CD8-positive, alpha-beta memory T cell (primary cell): ENCODE data around the gene ALDH1A1. TPM values are rescaled to one million over a fixed set of nuclear protein-coding genes. Genes with fewer than 3 reads are reported as not detected.

Experiments used
- CTCF ChIA-PET: fragments of 350-600 bp; sonication (Branson Sonifier 250); formaldehyde crosslinking; loops from one replicate; lab custom pipeline; 2021; ENCODE audit warnings: antibody characterized with exemption; lab: Charles Lee
- POLR2A ChIA-PET: fragments of 350-600 bp; sonication (Branson Sonifier 250); formaldehyde crosslinking; loops from one replicate; lab custom pipeline; 2021; ENCODE audit warnings: antibody characterized with exemption; lab: Charles Lee
- DNase-seq, 5 donors: peaks; one replicate each; pipeline versions ENCODE4 v3.0.0 to v3.0.0-alpha.2; 2020 to 2022; ENCODE audit warnings: mixed read lengths in 1 of 5
- H3K27ac ChIP-seq: one replicate; pipeline ENCODE4 v1.7.0; 2013; ENCODE audit warnings: low read depth, mild to moderate bottlenecking, low read length, moderate library complexity
- H3K27me3 ChIP-seq: 2 replicates; pipeline ENCODE4 v1.7.0; 2013; ENCODE audit warnings: low read length, mild to moderate bottlenecking; ENCODE audit not compliant: insufficient read depth, poor library complexity, severe bottlenecking
- H3K36me3 ChIP-seq: 2 replicates; pipeline ENCODE4 v1.7.0; 2013; ENCODE audit warnings: mild to moderate bottlenecking, low read length, moderate library complexity; ENCODE audit not compliant: insufficient read depth
- H3K4me1 ChIP-seq: 2 replicates; pipeline ENCODE4 v1.7.0; 2013; ENCODE audit warnings: mild to moderate bottlenecking, low read length, moderate library complexity; ENCODE audit not compliant: insufficient read depth
- H3K4me3 ChIP-seq: 2 replicates; pipeline ENCODE4 v1.7.0; 2013; ENCODE audit warnings: mild to moderate bottlenecking, low read length
- H3K9me3 ChIP-seq: 2 replicates; pipeline ENCODE4 v1.7.0; 2013; ENCODE audit warnings: mild to moderate bottlenecking, low read length
- H3K27ac Mint-ChIP-seq, 8 donors: one replicate each; pipeline ENCODE4 v1.8.0; 2020 to 2021; ENCODE audit warnings: mixed read lengths in 8 of 8, mild to moderate bottlenecking in 6 of 8, inconsistent platforms in 3 of 8, moderate library complexity in 3 of 8
- H3K27me3 Mint-ChIP-seq, 2 donors: one replicate each; pipeline ENCODE4 v1.8.0; 2020 to 2021; ENCODE audit warnings: mixed read lengths in 2 of 2, mild to moderate bottlenecking in 1 of 2, moderate library complexity in 1 of 2
- H3K36me3 Mint-ChIP-seq, 3 donors: one replicate each; pipeline ENCODE4 v1.8.0; 2020 to 2021; ENCODE audit warnings: mixed read lengths in 3 of 3, inconsistent platforms in 1 of 3, mild to moderate bottlenecking in 1 of 3
- H3K4me1 Mint-ChIP-seq, 3 donors: one replicate each; pipeline ENCODE4 v1.8.0; 2020 to 2021; ENCODE audit warnings: mixed read lengths in 3 of 3, inconsistent platforms in 1 of 3, mild to moderate bottlenecking in 1 of 3
- H3K4me3 Mint-ChIP-seq, 7 donors: one replicate each; pipeline ENCODE4 v1.8.0; 2020 to 2021; ENCODE audit warnings: mixed read lengths in 7 of 7, mild to moderate bottlenecking in 6 of 7, moderate library complexity in 4 of 7, inconsistent platforms in 2 of 7
- H3K9me3 Mint-ChIP-seq, 5 donors: one replicate each; pipeline ENCODE4 v1.8.0; 2020 to 2022; ENCODE audit warnings: mixed read lengths in 5 of 5, mild to moderate bottlenecking in 3 of 5, moderate library complexity in 2 of 5, inconsistent platforms in 1 of 5
- polyA plus RNA-seq: library from polyadenylated mRNA; unstranded; fragments of 300-500 nt; fragmentation: Illumina TruSeq; gene quantifications from one replicate; pipeline ENCODE4 v1.2.3, GENCODE V29; 2021
- total RNA-seq, 2 experiments: library from RNA; stranded (reverse); gene quantifications; one replicate each; pipeline ENCODE4 v1.2.3, GENCODE V29; 2021

ALDH1A1 gene
- total and polyA plus RNA-seq, 3 experiments from 2014 or later, result 0.26 to 0.62 TPM; not detected in 1

DNA sequence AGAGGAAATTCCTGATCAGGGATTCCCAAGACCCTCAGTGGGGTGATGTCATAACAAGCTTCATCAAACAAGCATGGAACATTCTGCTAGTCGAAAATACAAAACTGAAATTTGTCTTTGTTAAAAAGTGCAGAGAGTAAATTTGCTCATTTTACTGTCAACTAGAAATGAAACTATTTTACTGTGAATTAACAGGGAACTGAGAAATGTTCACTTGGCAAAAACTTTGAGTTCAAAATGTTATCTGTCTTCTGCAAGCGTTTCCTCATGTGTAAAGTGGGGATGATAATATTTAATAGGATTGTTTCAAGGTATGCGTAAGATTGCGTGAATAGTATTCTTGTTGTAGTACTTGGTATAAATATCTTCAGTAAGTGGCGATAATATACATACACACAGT, 45.4 kb downstream of the ALDH1A1 start:
- Mint-ChIP-seq H3K27ac (no peak overlapping the region), H3K27me3 (peaks cover 0 to 7% of the 10 kb centered on the region in 2 donors), H3K36me3 (no peaks in the 10 kb centered on the region), H3K4me1 (no peaks in the 10 kb centered on the region), H3K9me3 (no peaks in the 10 kb centered on the region), H3K4me3 (no peak overlapping the region)
- DNase-seq, result no peak
- H3K27me3 ChIP-seq, result no peaks in the 10 kb centered on the region
- no peaks in the 10 kb centered on the region for H3K9me3 ChIP-seq
- CTCF ChIA-PET, result no interaction called here
- H3K27ac ChIP-seq, result no peak overlapping the region
- no peak overlapping the region for H3K4me3 ChIP-seq
- no peaks in the 10 kb centered on the region for H3K36me3 ChIP-seq
- POLR2A ChIA-PET, result no interaction called here
- no peaks in the 10 kb centered on the region for H3K4me1 ChIP-seq

DNA sequence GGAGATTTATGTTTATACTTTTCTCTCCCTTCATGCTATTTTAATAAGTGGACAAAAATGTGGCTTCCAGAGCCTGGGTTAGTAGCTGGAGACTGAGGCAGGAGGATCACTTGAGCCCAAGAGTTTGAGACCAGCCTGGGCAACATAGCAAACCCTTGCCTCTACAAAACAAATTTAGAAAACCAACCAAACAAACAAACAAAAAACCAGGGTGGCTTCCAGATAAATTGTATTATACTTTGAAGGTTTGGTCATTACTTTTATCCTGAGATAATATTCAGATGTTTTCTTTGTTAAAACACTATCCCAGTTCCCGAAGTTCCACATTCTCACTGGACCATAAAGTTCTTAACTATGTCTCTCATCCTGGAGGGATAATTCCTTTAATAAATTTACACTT, 46.0 kb downstream of the ALDH1A1 start:
- Histone ChIP-seq H3K4me1 (no peaks in the 10 kb centered on the region), H3K27ac (no peak overlapping the region), H3K4me3 (no peak overlapping the region), H3K27me3 (no peaks in the 10 kb centered on the region), H3K36me3 (no peaks in the 10 kb centered on the region), H3K9me3 (no peaks in the 10 kb centered on the region)
- CTCF ChIA-PET, result no interaction called here
- H3K27ac Mint-ChIP-seq, result no peak overlapping the region
- no peak overlapping the region for H3K4me3 Mint-ChIP-seq
- H3K4me1 Mint-ChIP-seq, result no peaks in the 10 kb centered on the region
- H3K27me3 Mint-ChIP-seq, result peaks cover 0 to 7% of the 10 kb centered on the region in 2 donors
- DNase-seq, result no peak
- H3K36me3 Mint-ChIP-seq, result no peaks in the 10 kb centered on the region
- H3K9me3 Mint-ChIP-seq, result no peaks in the 10 kb centered on the region
- POLR2A ChIA-PET, result no interaction called here

DNA sequence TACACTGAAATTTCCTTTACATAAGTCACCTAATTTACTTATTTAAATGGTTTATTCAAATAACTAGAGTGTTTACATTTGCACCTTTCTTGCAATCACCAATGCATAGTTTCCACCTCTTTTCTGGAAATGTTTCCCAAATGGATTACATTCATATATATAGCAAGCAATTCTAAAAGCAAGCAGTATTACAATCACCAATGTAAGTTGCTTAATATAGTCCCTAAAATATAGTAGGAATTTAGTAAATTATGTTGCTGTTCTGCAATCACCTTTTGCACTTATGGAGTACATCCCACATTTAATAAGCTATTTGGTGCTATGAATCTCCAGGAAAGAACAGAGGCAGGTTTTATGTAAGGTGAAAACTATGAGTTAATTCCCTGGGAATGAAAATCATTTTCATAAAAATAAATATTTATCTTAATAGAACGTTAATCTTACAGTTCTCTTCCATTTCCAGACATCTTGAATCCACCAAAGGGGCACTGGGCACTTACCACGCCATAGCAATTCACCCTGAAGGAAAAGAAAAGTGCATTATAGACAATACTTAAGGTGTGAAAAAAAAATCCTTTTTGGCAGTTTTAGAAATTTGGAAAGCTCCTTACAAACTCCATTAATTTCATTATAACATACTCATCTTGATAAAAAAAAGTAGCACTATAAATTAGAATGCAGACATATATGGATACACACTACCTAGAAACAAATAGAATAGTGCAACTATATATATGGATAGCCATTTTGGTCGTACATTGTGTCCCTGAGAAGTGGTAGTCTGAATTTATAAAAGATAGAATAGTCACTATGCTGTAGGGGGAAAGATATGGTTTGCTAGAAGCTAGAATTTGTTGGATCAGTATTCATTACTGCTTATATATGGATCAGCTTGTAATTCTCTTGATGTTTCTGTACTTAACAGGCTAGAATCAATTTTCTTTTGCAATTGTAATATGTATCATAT, 47.1 kb downstream of the ALDH1A1 start:
- H3K4me3 Mint-ChIP-seq, result no peak overlapping the region
- ChIA-PET CTCF (no interaction called here), POLR2A (no interaction called here)
- peaks cover 0 to 7% of the 10 kb centered on the region in 2 donors for H3K27me3 Mint-ChIP-seq
- no peak overlapping the region for H3K4me3 ChIP-seq
- H3K36me3 Mint-ChIP-seq, result no peaks in the 10 kb centered on the region
- H3K4me1 Mint-ChIP-seq, result no peaks in the 10 kb centered on the region
- no peaks in the 10 kb centered on the region for H3K36me3 ChIP-seq
- H3K9me3 ChIP-seq, result no peaks in the 10 kb centered on the region
- H3K9me3 Mint-ChIP-seq, result no peaks in the 10 kb centered on the region
- H3K4me1 ChIP-seq, result no peaks in the 10 kb centered on the region
- no peak for DNase-seq
- H3K27me3 ChIP-seq, result no peaks in the 10 kb centered on the region
- H3K27ac Mint-ChIP-seq, result no peak overlapping the region
- no peak overlapping the region for H3K27ac ChIP-seq

DNA sequence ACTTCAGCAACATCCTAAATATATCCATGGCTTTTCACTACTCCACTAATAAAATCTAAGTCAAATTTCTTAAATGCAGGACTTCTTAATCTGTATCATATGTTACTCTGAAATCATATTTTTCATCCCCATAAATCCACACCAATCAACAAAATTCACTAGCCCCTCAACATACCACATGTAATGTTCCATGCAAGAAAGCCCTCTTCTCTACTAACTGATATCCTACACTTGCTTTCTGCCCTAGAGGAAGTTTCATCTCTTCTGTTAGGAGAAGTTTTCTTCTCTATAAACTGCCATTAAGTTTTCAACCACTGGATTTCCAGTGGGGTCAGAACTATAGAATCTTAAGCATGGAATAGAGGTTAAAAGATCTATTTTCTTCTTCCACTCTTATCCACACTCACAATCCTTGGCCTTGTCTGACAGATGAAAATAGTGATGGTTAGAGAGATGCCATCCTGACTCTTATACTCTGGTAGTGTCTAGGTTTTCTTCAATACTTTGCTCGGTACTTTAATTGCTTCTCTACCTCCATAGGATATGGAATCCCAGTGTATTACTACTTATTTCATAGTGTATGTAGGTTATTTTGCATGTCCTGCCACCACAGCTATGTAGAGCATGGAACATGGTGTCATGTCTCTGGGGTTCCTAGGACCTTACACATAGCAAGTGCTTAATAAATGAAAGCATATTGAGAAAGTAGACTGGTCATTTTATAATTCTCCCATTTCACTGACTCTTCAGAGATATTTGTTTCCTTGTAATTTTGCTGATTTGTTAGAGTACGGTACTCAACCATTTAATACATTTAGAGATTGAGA, 48.4 kb downstream of the ALDH1A1 start:
- Histone ChIP-seq H3K4me3 (no peak overlapping the region), H3K27me3 (no peaks in the 10 kb centered on the region), H3K27ac (no peak overlapping the region), H3K4me1 (no peaks in the 10 kb centered on the region), H3K9me3 (no peaks in the 10 kb centered on the region), H3K36me3 (no peaks in the 10 kb centered on the region)
- Mint-ChIP-seq H3K9me3 (no peaks in the 10 kb centered on the region), H3K36me3 (no peaks in the 10 kb centered on the region), H3K27ac (no peak overlapping the region), H3K27me3 (peaks cover 0 to 7% of the 10 kb centered on the region in 2 donors), H3K4me3 (no peak overlapping the region), H3K4me1 (no peaks in the 10 kb centered on the region)
- CTCF ChIA-PET, result no interaction called here
- DNase-seq, result no peak
- POLR2A ChIA-PET, result no interaction called here

DNA sequence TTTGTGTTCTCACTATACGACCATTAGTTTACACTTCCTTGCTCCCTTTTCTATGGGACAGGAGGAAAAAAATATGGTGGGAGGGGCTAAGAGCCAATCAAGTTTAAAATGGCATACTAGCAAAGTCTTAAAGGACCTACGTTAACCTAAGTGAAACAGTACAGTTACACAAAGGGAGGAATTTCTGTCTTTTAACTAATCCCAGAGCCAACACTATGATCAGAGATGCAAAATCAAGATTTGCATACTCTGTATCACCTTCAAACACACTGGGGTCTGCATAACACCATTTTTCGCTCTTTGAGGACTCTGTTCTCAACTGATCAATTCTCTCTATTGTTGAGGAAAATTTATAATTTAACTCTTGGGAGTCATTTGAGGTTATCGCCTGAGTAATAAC, 49.8 kb downstream of the ALDH1A1 start:
- H3K27me3 ChIP-seq, result no peaks in the 10 kb centered on the region
- H3K27ac Mint-ChIP-seq, result no peak overlapping the region
- H3K9me3 Mint-ChIP-seq, result no peaks in the 10 kb centered on the region
- H3K4me3 ChIP-seq, result no peak overlapping the region
- H3K9me3 ChIP-seq, result no peaks in the 10 kb centered on the region
- POLR2A ChIA-PET, result no interaction called here
- DNase-seq, result no peak
- H3K36me3 ChIP-seq, result no peaks in the 10 kb centered on the region
- H3K27me3 Mint-ChIP-seq, result peaks cover 0 to 7% of the 10 kb centered on the region in 2 donors
- H3K27ac ChIP-seq, result no peak overlapping the region
- H3K4me1 Mint-ChIP-seq, result no peaks in the 10 kb centered on the region
- H3K36me3 Mint-ChIP-seq, result no peaks in the 10 kb centered on the region
- CTCF ChIA-PET, result no interaction called here
- H3K4me3 Mint-ChIP-seq, result no peak overlapping the region
- H3K4me1 ChIP-seq, result no peaks in the 10 kb centered on the region

DNA sequence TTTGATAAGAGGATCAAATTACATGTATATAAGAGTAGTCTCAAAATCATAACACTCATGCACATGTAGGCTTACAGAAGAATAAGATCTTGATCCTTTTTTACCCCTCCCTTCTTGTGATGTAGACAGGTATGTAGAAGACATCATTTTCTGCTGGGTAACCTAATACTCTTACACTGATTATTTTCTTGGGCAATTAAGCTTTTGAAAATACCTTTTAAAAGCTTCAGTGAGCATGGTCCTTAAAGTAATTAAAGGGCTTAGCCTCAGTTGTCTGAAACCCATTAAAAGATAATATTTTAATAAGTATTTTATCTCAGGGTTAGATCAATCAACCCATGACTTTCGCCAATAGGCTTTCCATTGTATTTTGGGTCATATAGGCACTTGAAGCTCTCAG, 50.6 kb downstream of the ALDH1A1 start:
- CTCF ChIA-PET, result no interaction called here
- H3K27me3 Mint-ChIP-seq, result peaks cover 0 to 11% of the 10 kb centered on the region in 2 donors
- no peak for DNase-seq

DNA sequence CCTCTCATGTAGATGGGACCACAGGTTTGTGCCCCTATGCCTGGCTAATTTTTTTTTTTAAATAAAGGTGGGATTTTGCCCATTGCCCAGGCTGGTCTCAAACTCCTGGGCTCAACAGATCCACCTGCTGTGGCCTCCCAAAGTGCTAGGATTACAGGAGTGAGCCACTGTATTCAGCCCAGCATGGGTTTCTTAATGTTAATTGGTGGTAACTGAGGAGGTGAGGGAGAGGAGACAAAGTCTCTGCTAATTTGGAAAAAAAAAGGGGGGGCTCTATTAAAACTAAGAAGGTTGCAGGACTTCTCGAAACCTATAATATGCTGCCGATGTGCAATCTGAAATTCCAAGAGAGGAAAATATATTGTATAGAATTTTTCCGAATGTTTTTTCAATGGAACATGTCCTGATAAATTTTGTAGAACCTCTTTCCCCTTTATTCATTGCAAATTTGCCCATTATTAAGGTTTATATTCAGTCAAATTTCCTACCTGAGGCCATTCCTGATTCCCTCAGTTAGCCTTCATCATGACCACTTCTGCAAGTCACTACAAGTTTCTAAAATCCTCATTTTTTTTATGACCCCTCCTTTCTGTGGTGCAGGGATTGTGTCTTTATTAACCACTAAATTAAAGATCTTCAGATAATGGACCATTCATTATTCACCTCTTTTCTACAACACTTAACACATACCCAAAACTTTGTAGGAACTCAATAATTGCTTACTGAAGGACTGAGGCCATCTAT, 52.9 kb downstream of the ALDH1A1 start:
- Histone ChIP-seq H3K9me3 (no peaks in the 10 kb centered on the region), H3K36me3 (no peaks in the 10 kb centered on the region), H3K27me3 (no peaks in the 10 kb centered on the region), H3K27ac (no peak overlapping the region), H3K4me3 (no peak overlapping the region), H3K4me1 (no peaks in the 10 kb centered on the region)
- Mint-ChIP-seq H3K27ac (no peak overlapping the region), H3K9me3 (peaks cover 0 to 2% (median 0%) of the 10 kb centered on the region in 5 donors), H3K4me3 (no peak overlapping the region), H3K4me1 (no peaks in the 10 kb centered on the region), H3K36me3 (no peaks in the 10 kb centered on the region), H3K27me3 (peaks cover 0 to 15% of the 10 kb centered on the region in 2 donors)
- ChIA-PET CTCF (no interaction called here), POLR2A (no interaction called here)
- no peak for DNase-seq

More for the DNA sequence above, 50.6 kb downstream of the ALDH1A1 start:
- POLR2A ChIA-PET, result no interaction called here
- no peak overlapping the region for H3K27ac Mint-ChIP-seq
- H3K36me3 Mint-ChIP-seq, result no peaks in the 10 kb centered on the region
- no peaks in the 10 kb centered on the region for H3K4me1 Mint-ChIP-seq
- Histone ChIP-seq H3K4me1 (no peaks in the 10 kb centered on the region), H3K27ac (no peak overlapping the region), H3K9me3 (no peaks in the 10 kb centered on the region), H3K36me3 (no peaks in the 10 kb centered on the region), H3K4me3 (no peak overlapping the region), H3K27me3 (no peaks in the 10 kb centered on the region)
- H3K9me3 Mint-ChIP-seq, result no peaks in the 10 kb centered on the region
- H3K4me3 Mint-ChIP-seq, result no peak overlapping the region
